HCT116 (cell line): ENCODE data around the gene KCNS3. TPM values are rescaled to one million over a fixed set of nuclear protein-coding genes. Genes with fewer than 3 reads are reported as not detected.

Experiments used
- ATAC-seq: fragments of 200-7000 bp; cut with Tn5 transposase; 2 replicates; pipeline ENCODE4 v1.9.1; 2020; ENCODE audit warnings: mild to moderate bottlenecking, moderate library complexity
- BruUV-seq: library from RNA; stranded (reverse); fragments of 400-500 nt; replicated peaks from 2 replicates; lab custom pipeline; 2021; lab: Mats Ljungman, UMichigan
- CTCF ChIA-PET: fragments of 300-600 bp; sonication (Branson Sonifier 250); formaldehyde crosslinking; loops from one replicate; lab custom pipeline; 2021; ENCODE audit warnings: antibody characterized with exemption; lab: Charles Lee
- POLR2A ChIA-PET: fragments of 300-600, 350-600 bp; sonication (Branson Sonifier 250); formaldehyde crosslinking; loops from one replicate; lab custom pipeline; 2021; ENCODE audit warnings: antibody characterized with exemption; lab: Charles Lee
- RAD21 ChIA-PET, 2 experiments: fragments of 300-600 bp; sonication (Branson Sonifier 250); formaldehyde crosslinking; loops; one replicate each; lab custom pipeline; 2023; ENCODE audit warnings: low total read pairs in 2 of 2; ENCODE audit not compliant: uncharacterized antibody in 2 of 2, unreplicated experiment in 2 of 2, low non-redundant PET in 1 of 2; lab: Charles Lee
- DNase-seq: peaks from one replicate; pipeline ENCODE4 v3.0.0-alpha.2; 2010; ENCODE audit warnings: low read depth, low spot score
- H2AFZ ChIP-seq: fragments of 200-600 bp; shearing (Covaris generic), sonication (generic); 2 replicates; pipeline ENCODE4 v1.6.1; 2017; ENCODE audit warnings: low read depth, mixed run types, mixed read lengths, antibody characterized with exemption, low read length; ENCODE audit not compliant: poor library complexity, severe bottlenecking
- H3K27ac ChIP-seq: 2 replicates; pipeline ENCODE4 v1.5.1; 2012; ENCODE audit warnings: low read depth, low read length
- H3K27me3 ChIP-seq: fragments of 200-600 bp; sonication (generic); 2 replicates; pipeline ENCODE4 v1.6.1; 2016; ENCODE audit warnings: mixed run types, low read length, mixed read lengths; ENCODE audit not compliant: insufficient read depth
- H3K36me3 ChIP-seq, 2 experiments: fragments of 200-500 bp in 1 of 2; fragments of 200-600 bp in 1 of 2; sonication (Bioruptor generic) in 1 of 2; sonication (generic) in 1 of 2; 2 replicates each; pipeline versions ENCODE4 v1.5.1 to v1.6.1; 2014 to 2016; ENCODE audit warnings: low read length in 2 of 2, inconsistent platforms in 1 of 2, mixed read lengths in 1 of 2, mixed run types in 1 of 2; ENCODE audit not compliant: insufficient read depth in 2 of 2, control insufficient read depth in 1 of 2
- H3K4me1 ChIP-seq, 2 experiments: fragments of 200-600 bp in 1 of 2; sonication (generic) in 1 of 2; 2 replicates each; pipeline versions ENCODE4 v1.5.1 to v1.6.1; 2012 to 2017; ENCODE audit warnings: low read length in 2 of 2, inconsistent platforms in 1 of 2, mild to moderate bottlenecking in 1 of 2, mixed read lengths in 1 of 2, mixed run types in 1 of 2, moderate library complexity in 1 of 2; ENCODE audit not compliant: insufficient read depth in 2 of 2, control insufficient read depth in 1 of 2
- H3K4me2 ChIP-seq: fragments of 200-600 bp; sonication (generic); 2 replicates; pipeline ENCODE4 v1.6.1; 2017; ENCODE audit warnings: mixed run types, low read length, mixed read lengths
- H3K4me3 ChIP-seq, 2 experiments: fragments of 200-600 bp in 1 of 2; sonication (generic) in 1 of 2; replicated peaks in 1 of 2; 2 replicates each; pipeline ENCODE4 v1.5.1; 2011 to 2016; ENCODE audit warnings: low read length in 2 of 2, control low read depth in 1 of 2, low read depth in 1 of 2, mild to moderate bottlenecking in 1 of 2, mixed read lengths in 1 of 2, mixed run types in 1 of 2
- H3K79me2 ChIP-seq: fragments of 200-600 bp; sonication (generic); 2 replicates; pipeline ENCODE4 v1.6.1; 2017; ENCODE audit warnings: mild to moderate bottlenecking, mixed run types, low read length, moderate library complexity, mixed read lengths; ENCODE audit not compliant: insufficient read depth
- H3K9ac ChIP-seq: fragments of 200-600 bp; sonication (generic); 2 replicates; pipeline ENCODE4 v1.6.1; 2016; ENCODE audit warnings: low read length, mixed read lengths
- H3K9me2 ChIP-seq: fragments of 200-600 bp; sonication (generic), shearing (Covaris generic); 2 replicates; pipeline ENCODE4 v1.6.1; 2017; ENCODE audit warnings: mixed run types, mild to moderate bottlenecking, moderate library complexity; ENCODE audit not compliant: insufficient read depth
- H3K9me3 ChIP-seq, 2 experiments: fragments of 200-500 bp in 1 of 2; fragments of 200-600 bp in 1 of 2; sonication (Bioruptor generic) in 1 of 2; sonication (generic) in 1 of 2; 2 replicates each; pipeline ENCODE4 v1.6.1; 2014 to 2017; ENCODE audit warnings: low read length in 2 of 2, mixed read lengths in 2 of 2, inconsistent platforms in 1 of 2, low read depth in 1 of 2, mild to moderate bottlenecking in 1 of 2, mixed run types in 1 of 2, moderate library complexity in 1 of 2; ENCODE audit not compliant: control insufficient read depth in 1 of 2, insufficient read depth in 1 of 2
- H4K20me1 ChIP-seq: fragments of 200-600 bp; sonication (generic), shearing (Covaris generic); 2 replicates; pipeline ENCODE4 v1.6.1; 2017; ENCODE audit warnings: mixed run types, mild to moderate bottlenecking, moderate library complexity; ENCODE audit not compliant: insufficient read depth
- CEBPB ChIP-seq: IDR thresholded peaks from 2 replicates; pipeline ENCODE4 v1.6.1; 2012; ENCODE audit warnings: low read depth
- EGR1 ChIP-seq: IDR thresholded peaks from 2 replicates; pipeline ENCODE4 v1.6.1; 2012; ENCODE audit warnings: low read depth
- ELF1 ChIP-seq: IDR thresholded peaks from 2 replicates; pipeline ENCODE4 v1.6.1; 2012; ENCODE audit warnings: low read depth, borderline replicate concordance
- EZH2 ChIP-seq: fragments of 200-600 bp; sonication (generic); IDR thresholded peaks from 2 replicates; pipeline ENCODE4 v1.6.1; 2017; ENCODE audit warnings: antibody characterized with exemption, mixed run types
- EZH2phosphoT487 ChIP-seq: fragments of 200-600 bp; IDR thresholded peaks from 2 replicates; pipeline ENCODE4 v1.6.1; 2018; ENCODE audit warnings: antibody characterized with exemption, borderline replicate concordance
- FOSL1 ChIP-seq: IDR thresholded peaks from 2 replicates; pipeline ENCODE4 v1.6.1; 2012; ENCODE audit warnings: low read depth
- JUND ChIP-seq: IDR thresholded peaks from 2 replicates; pipeline ENCODE4 v1.6.1; 2012
- POLR2A ChIP-seq: IDR thresholded peaks from 2 replicates; pipeline ENCODE4 v1.7.0; 2011; ENCODE audit warnings: borderline replicate concordance; ENCODE audit not compliant: insufficient read depth, insufficient read length; ENCODE audit errors: extremely low read depth
- POLR2AphosphoS5 ChIP-seq: IDR thresholded peaks from 2 replicates; pipeline ENCODE4 v1.6.1; 2011; ENCODE audit warnings: mild to moderate bottlenecking, low read depth, low read length, moderate library complexity
- RAD21 ChIP-seq: IDR thresholded peaks from 2 replicates; pipeline ENCODE4 v1.6.1; 2012; ENCODE audit warnings: low read depth, mild to moderate bottlenecking
- SIN3A ChIP-seq: IDR thresholded peaks from 2 replicates; pipeline ENCODE4 v1.6.1; 2012; ENCODE audit warnings: low read depth
- SP1 ChIP-seq: IDR thresholded peaks from 2 replicates; pipeline ENCODE4 v1.6.1; 2012; ENCODE audit warnings: low read depth
- SRF ChIP-seq: IDR thresholded peaks from 2 replicates; pipeline ENCODE4 v1.6.1; 2012; ENCODE audit warnings: low read depth
- TCF7L2 ChIP-seq: IDR thresholded peaks from 2 replicates; pipeline ENCODE4 v1.7.0; 2011; ENCODE audit warnings: borderline replicate concordance, inconsistent platforms; ENCODE audit not compliant: insufficient read depth, insufficient read length; ENCODE audit errors: extremely low read depth
- YY1 ChIP-seq: IDR thresholded peaks from 2 replicates; pipeline ENCODE4 v1.6.1; 2011; ENCODE audit warnings: low read length, low read depth, moderate library complexity, mild to moderate bottlenecking; ENCODE audit not compliant: insufficient replicate concordance; ENCODE audit errors: extremely low read depth
- ZNF274 ChIP-seq: fragments of 200-500 bp; sonication (Bioruptor generic); IDR thresholded peaks from 2 replicates; pipeline ENCODE4 v1.6.1; 2014; ENCODE audit warnings: mild to moderate bottlenecking, low read depth, low read length, inconsistent platforms
- intact Hi-C: fragments of 100-400 bp; cut with micrococcal nuclease; formaldehyde crosslinking; loops from 2 replicates; pipeline ENCODE4 v1.10.0; 2022
- total RNA-seq: library from RNA; stranded (reverse); gene quantifications from one replicate; pipeline ENCODE4 v1.2.1, GENCODE V29; 2021; ENCODE audit not compliant: unreplicated experiment
- TF ChIP-seq, protein P1 (sequence below), 3 experiments: fragments of 200-600 bp in 1 of 3; sonication (generic) in 1 of 3; IDR thresholded peaks in 2 of 3; conservative IDR thresholded peaks in 1 of 3; 2 replicates each; pipeline ENCODE4 v1.5.1; 2012 to 2017; ENCODE audit warnings: low read depth in 2 of 3, low read length in 2 of 3, antibody characterized with exemption in 1 of 3, borderline replicate concordance in 1 of 3, control low read depth in 1 of 3, mild to moderate bottlenecking in 1 of 3, mixed read lengths in 1 of 3, mixed run types in 1 of 3, moderate library complexity in 1 of 3; ENCODE audit not compliant: insufficient read depth in 1 of 3

KCNS3 gene
- total RNA-seq, 1 experiment from 2014 or later, result 5.2 TPM

DNA sequence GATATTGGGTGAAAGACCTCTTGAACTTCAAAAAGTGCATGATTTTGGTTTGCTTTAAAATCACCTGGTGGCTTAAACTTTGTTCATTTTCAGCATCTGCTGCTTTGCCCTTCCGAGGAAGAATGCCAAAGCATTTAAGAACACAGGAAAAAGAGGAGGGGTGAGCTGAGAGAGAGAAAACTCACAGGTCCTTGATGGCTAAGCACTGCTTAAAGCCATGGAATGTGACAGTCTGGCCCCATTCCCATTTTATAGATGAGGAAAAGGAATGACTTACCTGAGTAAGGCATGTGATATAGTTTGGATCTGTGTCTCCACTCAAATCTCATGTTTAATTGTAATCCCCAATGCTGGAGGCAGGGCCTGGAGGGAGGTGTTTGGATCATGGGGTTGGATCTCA is 58.1 kb downstream of the KCNS3 start:
- ChIA-PET CTCF (no interaction called here), POLR2A (no interaction called here), RAD21 (interaction anchor here in 1 of 2 experiments (0.6 kb wide), 1 partner anchor 466 kb away, joined by 3 read pairs; no protein-coding TSS in a partner anchor)
- no peaks in the 10 kb centered on the region for H4K20me1 ChIP-seq
- no peak overlapping the region for H2AFZ ChIP-seq
- H3K27ac ChIP-seq, result no peak overlapping the region
- no peak overlapping the region for H3K4me3 ChIP-seq
- no TSS peak for BruUV-seq
- no peaks in the 10 kb centered on the region for H3K9me2 ChIP-seq
- H3K4me2 ChIP-seq, result no peak overlapping the region
- no peaks in the 10 kb centered on the region for H3K36me3 ChIP-seq
- no peak for DNase-seq
- H3K79me2 ChIP-seq, result no peaks in the 10 kb centered on the region
- no peaks in the 10 kb centered on the region for H3K4me1 ChIP-seq
- H3K9me3 ChIP-seq, result no peaks in the 10 kb centered on the region
- ATAC-seq, result no peak
- intact Hi-C loops, result no loop called here
- TF ChIP-seq SRF, result no peak
- TF ChIP-seq EZH2phosphoT487, result no peak
- no peak for TF ChIP-seq CEBPB
- TF ChIP-seq TCF7L2, result no peak
- TF ChIP-seq FOSL1, result no peak
- TF ChIP-seq SIN3A, result no peak
- no peak for TF ChIP-seq SP1
- TF ChIP-seq POLR2AphosphoS5, result no peak
- no peak for TF ChIP-seq YY1
- TF ChIP-seq RAD21, result no peak
- TF ChIP-seq, protein P1, sequence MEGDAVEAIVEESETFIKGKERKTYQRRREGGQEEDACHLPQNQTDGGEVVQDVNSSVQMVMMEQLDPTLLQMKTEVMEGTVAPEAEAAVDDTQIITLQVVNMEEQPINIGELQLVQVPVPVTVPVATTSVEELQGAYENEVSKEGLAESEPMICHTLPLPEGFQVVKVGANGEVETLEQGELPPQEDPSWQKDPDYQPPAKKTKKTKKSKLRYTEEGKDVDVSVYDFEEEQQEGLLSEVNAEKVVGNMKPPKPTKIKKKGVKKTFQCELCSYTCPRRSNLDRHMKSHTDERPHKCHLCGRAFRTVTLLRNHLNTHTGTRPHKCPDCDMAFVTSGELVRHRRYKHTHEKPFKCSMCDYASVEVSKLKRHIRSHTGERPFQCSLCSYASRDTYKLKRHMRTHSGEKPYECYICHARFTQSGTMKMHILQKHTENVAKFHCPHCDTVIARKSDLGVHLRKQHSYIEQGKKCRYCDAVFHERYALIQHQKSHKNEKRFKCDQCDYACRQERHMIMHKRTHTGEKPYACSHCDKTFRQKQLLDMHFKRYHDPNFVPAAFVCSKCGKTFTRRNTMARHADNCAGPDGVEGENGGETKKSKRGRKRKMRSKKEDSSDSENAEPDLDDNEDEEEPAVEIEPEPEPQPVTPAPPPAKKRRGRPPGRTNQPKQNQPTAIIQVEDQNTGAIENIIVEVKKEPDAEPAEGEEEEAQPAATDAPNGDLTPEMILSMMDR (IDR thresholded peaks at IDR 0.05 in 2 of 3, conservative IDR thresholded peaks at IDR 0.05 in 1 of 3; ENCODE audit: borderline replicate concordance in 1 of 3, insufficient read depth in 1 of 3, low read depth in 2 of 3, low read length in 2 of 3), result no peak
- no peak for TF ChIP-seq EZH2
- TF ChIP-seq JUND, result no peak
- TF ChIP-seq ELF1, result no peak
- no peak for TF ChIP-seq ZNF274
- TF ChIP-seq EGR1, result no peak
- no peak for TF ChIP-seq POLR2A
- TF ChIP-seq, all 23 proteins: peak for 0
- Histone ChIP-seq H3K9ac (no peak overlapping the region), H3K27me3 (no peaks in the 10 kb centered on the region)
